Liver (tissue), 3 donors: Measurements from ENCODE around the gene SEC24D.

Experiments used
- ATF3 ChIP-seq: IDR thresholded peaks from 2 replicates; pipeline ENCODE4 v1.6.1; 2016; ENCODE audit warnings: antibody characterized with exemption
- CTCF ChIP-seq: fragments of 150-350 bp; IDR thresholded peaks from 2 replicates; pipeline ENCODE4 v1.5.1; 2017; ENCODE audit warnings: improper control_type of control experiment, low read depth, low read length; ENCODE audit not compliant: missing input control
- FOXA1 ChIP-seq: IDR thresholded peaks from 2 replicates; pipeline ENCODE4 v1.6.1; 2016; ENCODE audit warnings: antibody characterized with exemption
- JUND ChIP-seq, 2 donors: IDR thresholded peaks; 2 replicates each; pipeline ENCODE4 v1.6.1; 2016; ENCODE audit warnings: antibody characterized with exemption in 2 of 2
- MAX ChIP-seq: IDR thresholded peaks from 2 replicates; pipeline ENCODE4 v1.6.1; 2016; ENCODE audit warnings: antibody characterized with exemption
- REST ChIP-seq: IDR thresholded peaks from 2 replicates; pipeline ENCODE4 v1.6.1; 2016; ENCODE audit warnings: antibody characterized with exemption, mild to moderate bottlenecking
- TAF1 ChIP-seq: conservative IDR thresholded peaks from 2 replicates; pipeline ENCODE4 v1.6.1; 2016; ENCODE audit warnings: antibody characterized with exemption, mild to moderate bottlenecking
- YY1 ChIP-seq: IDR thresholded peaks from 2 replicates; pipeline ENCODE4 v1.6.1; 2016; ENCODE audit warnings: antibody characterized with exemption, mild to moderate bottlenecking
- ZBTB33 ChIP-seq: IDR thresholded peaks from 2 replicates; pipeline ENCODE4 v1.6.1; 2016; ENCODE audit warnings: antibody characterized with exemption
- donor health status: healthy.
- donor health status: healthy.

GRCh38 chr4:118824141-118824540, 11.8 kb downstream of the SEC24D start:
- TF ChIP-seq TAF1 (no peak), CTCF (no peak), REST (no peak), JUND (IDR thresholded peaks at IDR 0.05) (no peak), ZBTB33 (no peak), FOXA1 (no peak), YY1 (no peak), MAX (no peak), ATF3 (no peak)
